DND-41 (cell line): ENCODE results near the gene IL12B.

Experiments used
- EZH2 ChIP-seq: IDR thresholded peaks from 3 replicates; pipeline ENCODE4 v1.6.1; 2012; ENCODE audit warnings: borderline replicate concordance, low read depth, mild to moderate bottlenecking, moderate library complexity, low read length, inconsistent platforms; ENCODE audit not compliant: severe bottlenecking
- TF ChIP-seq, protein P1 (sequence below): IDR thresholded peaks from 2 replicates; pipeline ENCODE4 v1.5.1; 2012; ENCODE audit warnings: borderline replicate concordance, low read length, moderate library complexity, mild to moderate bottlenecking; ENCODE audit not compliant: poor library complexity, severe bottlenecking; ENCODE audit errors: extremely low read depth

DNA sequence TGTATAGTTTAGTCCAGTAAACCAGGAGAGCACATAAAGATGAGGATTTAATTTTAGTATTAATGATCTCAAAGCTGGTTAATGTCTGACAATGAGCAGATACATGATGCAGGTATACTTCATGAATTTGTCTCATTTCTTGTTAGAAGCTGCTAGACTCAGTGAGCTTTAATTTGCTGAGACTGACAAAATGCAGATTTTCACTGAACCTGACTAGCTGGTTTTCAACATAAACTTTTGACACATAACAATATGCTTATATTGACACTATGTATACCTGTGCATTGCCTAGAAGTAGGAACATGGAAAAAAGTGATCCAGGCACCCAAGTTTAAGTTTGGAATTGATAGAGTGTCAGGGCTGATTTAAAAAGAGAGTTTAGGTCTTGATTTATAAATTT, 56.4 kb downstream of the IL12B start:
- TF ChIP-seq, protein P1, sequence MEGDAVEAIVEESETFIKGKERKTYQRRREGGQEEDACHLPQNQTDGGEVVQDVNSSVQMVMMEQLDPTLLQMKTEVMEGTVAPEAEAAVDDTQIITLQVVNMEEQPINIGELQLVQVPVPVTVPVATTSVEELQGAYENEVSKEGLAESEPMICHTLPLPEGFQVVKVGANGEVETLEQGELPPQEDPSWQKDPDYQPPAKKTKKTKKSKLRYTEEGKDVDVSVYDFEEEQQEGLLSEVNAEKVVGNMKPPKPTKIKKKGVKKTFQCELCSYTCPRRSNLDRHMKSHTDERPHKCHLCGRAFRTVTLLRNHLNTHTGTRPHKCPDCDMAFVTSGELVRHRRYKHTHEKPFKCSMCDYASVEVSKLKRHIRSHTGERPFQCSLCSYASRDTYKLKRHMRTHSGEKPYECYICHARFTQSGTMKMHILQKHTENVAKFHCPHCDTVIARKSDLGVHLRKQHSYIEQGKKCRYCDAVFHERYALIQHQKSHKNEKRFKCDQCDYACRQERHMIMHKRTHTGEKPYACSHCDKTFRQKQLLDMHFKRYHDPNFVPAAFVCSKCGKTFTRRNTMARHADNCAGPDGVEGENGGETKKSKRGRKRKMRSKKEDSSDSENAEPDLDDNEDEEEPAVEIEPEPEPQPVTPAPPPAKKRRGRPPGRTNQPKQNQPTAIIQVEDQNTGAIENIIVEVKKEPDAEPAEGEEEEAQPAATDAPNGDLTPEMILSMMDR = no peak
- no peak for TF ChIP-seq EZH2
